Activated CD4-positive, CD25-positive, alpha-beta regulatory T cell treated with anti-CD3 and anti-CD28 coated beads, Interleukin-2, amount 50 U/mL, for 72 hours (primary cell): ENCODE data around the gene NECTIN4.
A peak's percentile ranks its signal among the peaks of the same experiment; 100 is the strongest.
"Not testable (repeated sequence)": the region's sequence is repeated elsewhere in the genome, so short reads cannot be mapped to it uniquely, and the experiment has no call there.

ENCODE experiments used
- DNase-seq: peaks from one replicate; pipeline ENCODE4 v3.0.0; 2021

Gene NECTIN4

DNA sequence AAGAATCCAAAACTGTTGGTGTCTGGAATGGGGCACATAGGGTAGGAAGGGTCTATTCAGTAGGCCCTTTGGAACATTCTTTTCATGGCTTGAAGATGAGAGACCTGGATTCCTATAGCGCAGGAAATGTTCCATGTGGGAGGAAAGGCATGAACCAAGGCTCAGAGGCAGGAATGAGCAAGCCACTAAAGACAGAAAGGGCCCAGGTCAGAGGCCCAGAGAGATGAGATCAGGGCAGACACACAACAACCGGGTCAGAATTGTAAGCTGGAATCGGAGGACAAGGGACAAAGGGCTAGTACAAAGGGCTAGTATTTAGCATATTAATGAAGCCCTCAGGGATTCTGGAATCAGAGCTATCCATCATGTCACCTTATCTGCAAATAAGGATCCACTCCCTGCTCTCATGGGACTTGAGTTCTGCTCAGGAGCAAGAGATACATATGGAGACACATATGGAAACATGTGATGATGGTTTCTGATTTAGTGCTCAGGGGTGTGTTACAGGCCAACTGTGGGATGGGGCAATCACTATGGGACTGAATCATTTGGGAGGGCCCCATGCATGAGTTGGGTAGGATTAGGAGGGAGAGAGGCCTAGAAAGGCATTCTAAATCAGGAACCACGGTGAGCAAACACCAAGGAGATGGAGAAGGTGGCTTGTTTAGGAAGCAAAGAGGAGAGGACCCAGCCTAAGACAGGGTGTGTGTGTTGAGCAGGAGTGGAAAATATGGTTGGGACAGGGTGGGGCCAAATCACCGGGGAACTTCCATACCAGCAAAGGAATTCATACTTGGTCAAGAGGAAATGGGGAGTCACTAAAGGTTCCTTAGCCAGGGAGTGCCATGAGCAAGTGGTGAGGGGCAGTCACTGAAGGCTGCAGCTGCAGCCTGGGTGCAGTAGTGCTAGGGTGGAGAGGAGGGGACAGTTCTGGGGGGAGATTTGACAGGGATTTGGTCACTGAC lies 8.6 kb downstream of the NECTIN4 start:
- no peak for DNase-seq

DNA sequence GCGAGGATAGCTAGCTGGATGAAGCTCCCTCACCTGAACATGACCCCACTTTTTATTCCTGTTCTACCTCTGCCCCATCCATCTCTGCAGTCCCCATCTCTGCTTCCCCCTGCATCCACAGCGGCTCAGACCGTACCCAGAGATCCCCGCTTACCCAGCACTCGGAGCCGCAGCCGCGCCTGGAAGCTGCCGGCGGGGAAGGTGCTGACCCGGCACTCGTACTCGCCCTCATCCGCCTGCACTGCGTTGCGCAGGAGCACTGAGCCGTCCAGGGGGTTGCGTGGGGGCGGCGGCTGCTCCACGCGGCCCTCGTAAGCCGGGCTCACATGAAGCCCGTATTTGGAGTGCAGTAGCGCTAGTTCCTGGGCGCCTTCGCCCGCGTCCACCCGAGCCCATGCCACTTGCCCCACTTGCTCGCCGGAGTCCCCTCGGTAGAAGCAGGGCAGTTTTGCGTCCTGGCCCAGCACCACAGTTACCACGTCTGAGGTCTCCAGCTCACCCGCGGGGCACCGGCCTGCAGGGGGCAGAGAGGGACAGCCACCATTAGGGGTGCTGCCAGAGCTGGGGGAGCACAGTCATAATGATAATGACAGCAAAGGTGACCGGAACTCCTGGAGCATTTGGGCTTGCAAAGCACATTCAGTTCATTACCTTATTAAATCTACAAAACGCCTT lies 9.8 kb downstream of the NECTIN4 start:
- no peak for DNase-seq

DNA sequence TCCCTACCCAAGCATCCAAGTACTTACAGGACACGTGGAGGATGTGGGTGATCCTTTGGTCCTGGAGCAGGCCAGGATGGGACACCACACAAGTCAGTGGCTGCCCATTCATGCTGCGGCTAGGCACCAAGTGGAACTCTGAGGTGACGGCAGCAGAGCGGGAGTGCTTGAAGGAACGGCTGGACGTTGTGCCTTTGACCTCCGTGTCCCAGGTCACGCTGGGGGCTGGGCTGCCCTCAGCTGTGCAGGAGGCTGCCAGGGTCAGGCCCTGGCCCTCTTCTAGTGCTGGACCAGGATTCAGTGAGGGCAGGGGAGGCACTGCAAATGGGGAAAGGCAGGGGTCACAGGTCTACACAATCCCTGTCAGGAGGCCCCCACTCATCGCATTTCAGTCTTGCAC lies 11.9 kb downstream of the NECTIN4 start:
- no peak for DNase-seq

DNA sequence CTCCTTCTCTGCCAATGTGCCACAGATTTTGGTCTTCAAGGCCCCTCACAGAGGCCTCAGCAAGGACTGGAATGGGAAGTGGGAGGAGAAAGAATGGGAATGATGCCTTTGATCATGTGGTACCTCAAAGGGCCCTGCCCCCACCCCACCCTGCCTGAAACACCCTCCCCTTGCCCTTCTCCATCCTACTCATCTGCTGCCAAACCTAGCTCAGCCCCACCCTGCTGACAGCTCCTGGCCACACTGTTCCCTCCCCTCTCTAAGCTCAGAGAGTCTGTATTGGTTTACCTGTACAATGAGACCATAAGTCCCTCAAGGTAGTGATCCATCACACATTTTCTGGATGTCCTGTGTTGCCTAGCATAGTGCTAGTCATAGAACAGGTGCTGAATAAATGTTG lies 12.9 kb downstream of the NECTIN4 start:
- DNase-seq = no peak

DNA sequence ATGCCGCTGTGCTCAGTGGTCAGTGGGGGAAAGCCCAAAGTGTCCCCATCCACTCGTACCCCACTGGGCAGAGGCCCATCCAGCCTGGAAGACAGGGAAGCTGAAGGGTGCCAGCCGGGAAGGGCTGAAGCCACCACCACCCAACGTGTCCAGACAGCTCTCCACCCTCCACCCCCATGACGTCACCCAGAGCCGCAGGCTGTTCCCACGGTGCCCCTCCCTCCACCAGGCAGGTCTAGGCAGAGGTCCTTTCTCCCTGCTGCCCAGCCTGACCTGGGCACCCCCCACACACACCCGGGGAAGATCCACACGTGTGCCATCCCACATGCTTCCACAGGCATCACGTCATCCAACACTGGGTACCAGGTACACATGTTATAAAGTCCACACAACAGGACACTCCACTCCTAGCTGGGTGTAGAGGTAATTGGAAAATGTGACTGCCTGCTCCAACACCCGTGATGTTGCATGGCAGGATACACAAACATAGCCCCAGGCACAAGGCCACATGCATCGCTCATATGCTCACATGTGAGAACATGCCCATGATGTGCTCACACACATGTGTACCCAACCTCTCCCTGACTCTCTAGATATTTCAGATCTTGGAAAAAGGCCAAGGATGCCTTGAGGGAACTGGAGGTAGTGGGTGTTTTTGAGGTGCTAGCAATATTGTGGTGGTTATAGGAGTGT lies 14.5 kb downstream of the NECTIN4 start:
- DNase-seq = no peak

DNA sequence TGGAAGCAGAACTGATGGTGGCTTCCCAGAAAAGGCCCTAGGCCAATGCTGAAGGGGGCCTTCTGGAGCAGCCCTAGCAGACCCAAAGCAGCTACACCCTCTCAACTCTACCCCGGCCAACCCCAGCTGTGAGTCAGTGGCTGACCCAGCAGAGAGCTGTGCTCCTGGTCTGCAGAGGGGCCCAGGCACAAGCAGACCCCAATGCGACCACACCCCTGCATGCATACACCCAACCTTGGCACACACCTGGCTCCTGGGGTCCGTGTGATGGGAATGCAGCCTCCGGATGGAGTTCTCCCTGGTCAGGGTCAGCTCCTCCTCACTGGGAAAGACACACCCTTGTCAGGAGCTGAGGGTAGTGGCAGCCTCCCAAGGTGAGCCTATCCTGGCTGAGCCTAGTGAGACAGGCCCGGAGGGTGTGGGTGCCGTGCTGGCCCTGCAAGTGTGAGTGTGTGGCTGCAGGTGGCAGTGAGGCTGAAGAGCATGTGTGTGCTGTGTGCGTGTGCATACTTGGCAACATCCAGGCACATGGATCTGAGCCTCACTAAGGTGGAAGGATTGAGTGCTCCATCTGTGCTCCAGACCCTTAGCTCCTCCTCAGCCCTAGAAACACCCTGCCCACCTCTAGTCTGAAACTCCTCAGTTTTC lies 15.8 kb downstream of the NECTIN4 start:
- no peak for DNase-seq

DNA sequence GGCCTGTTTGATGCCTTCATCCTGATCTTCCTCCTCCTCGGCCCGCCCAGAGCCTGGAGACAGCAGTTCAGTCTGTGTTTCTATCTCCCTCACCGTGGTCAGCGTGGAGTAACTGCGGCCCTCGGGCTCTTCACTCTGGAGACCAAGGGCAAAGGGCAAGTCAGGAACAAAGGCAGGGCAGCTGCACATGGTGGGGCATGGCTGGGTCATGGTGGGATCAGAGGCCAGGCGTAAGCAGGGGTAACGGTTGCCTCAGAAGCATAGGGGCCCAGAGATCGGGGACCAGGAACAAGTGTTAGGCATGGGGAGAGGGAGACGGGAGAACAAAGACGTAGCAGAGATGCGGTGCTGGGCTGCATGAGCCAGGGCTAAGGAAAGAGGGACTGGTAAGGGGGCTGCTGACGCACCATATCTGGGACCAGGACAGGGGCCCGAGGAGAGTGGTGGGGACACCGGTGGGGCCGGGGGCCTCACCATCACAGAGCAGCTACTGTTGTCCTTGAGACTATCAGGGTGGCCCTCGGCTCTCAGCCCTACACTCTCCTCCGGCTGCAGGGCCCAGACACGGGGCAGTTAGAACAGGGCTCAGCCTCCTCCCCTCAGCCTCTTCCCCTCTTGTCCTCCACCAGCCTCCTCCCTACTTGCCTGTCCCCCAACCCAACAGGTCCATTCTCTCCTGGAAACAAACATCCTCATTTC lies 16.5 kb downstream of the NECTIN4 start:
- no peak for DNase-seq

DNA sequence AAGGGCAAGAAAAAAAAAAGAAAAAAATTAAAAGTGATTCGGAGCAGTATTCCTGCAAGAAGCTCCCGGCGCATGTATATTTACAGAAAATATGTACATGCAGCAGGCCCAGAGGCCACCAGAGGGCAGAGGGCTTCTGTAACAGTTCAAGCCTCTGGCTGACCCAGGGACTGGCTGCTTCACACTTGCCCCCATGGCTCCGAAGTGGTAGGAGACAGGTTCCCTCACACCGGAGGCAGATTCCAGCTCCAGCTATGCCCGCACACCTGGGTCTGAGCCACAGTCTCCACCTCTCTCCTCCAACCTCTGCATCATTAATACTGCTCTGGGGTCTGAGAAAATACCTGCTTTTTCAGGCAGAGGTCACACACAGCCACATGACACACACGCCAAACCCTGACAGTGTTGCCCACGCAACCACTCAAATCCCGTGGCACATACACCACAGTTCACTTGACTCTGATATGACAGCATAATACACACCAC lies 17.4 kb downstream of the NECTIN4 start:
- no peak for DNase-seq

DNA sequence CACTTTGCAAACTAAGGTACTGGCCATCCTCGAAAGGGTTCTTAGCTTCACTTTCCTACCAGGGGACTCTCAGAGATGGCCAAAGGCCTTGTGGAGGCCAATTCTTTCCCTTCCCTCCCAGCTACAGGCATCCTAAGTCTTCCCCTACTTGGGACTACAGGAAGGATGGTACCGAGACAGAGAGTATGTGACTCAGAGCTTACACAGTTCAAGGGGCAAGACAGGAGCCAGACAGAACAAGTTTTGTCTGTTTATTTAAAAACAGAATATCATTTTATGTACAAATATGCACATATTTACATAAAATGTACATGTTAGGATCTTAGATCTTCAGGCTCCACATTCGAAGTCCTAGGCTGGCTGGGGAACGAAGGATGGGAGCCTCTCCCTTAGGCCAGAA lies 18.6 kb downstream of the NECTIN4 start:
- DNase-seq = no peak

DNA sequence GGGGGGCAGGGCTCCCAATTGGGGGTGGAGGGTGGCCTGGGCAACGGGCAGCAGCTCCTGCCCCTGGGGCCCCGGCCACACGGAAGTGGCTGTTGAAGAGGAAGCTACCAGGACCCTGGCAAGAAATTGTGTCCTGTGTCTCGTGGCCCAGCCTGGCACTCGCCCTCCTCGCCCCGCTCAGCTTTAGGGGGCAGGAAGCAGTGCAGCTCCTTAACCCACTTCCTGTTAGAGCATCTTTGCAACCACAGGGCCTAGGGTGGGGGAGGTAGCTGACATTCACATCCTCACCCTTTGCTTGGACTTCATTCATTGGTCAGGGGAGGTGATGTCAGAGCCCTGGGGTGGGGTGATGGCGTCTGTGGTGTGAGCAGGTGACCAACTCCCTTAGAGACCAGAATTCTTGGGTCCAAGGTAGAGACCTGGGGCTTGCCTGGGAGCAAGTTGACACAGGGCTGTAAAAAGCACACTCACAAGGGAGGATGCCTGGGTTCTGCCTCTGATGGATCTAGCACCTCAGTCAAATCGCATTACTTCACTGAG lies 19.6 kb downstream of the NECTIN4 start, which contains the start of gene ARHGAP30:
Gene ARHGAP30, minus strand, starts transcription at position 161 of the 540 bp plus-strand sequence. CDS start 267 bp downstream, outside the sequence.
- peak; percentile 74 for DNase-seq

DNA sequence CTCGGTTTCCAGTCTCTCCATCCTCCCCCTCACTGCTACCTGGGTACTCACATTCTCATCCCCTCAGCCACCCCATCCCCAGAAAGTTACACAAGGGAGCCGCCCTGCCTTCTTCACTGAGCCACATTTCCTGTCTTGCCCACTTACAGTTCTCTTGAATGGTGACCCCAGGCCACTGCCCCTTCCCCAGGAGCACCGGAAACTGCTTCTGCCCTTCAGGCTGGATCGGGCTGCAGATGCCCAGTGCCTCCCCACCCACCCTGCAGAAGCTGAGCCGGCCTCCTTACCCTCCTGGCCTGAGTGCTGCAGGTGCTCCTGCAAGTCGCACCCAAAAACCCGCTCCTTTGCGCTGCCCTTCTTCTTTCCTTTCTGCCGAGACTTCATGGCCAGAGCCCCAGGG lies 20.1 kb downstream of the NECTIN4 start:
- DNase-seq = no peak

DNA sequence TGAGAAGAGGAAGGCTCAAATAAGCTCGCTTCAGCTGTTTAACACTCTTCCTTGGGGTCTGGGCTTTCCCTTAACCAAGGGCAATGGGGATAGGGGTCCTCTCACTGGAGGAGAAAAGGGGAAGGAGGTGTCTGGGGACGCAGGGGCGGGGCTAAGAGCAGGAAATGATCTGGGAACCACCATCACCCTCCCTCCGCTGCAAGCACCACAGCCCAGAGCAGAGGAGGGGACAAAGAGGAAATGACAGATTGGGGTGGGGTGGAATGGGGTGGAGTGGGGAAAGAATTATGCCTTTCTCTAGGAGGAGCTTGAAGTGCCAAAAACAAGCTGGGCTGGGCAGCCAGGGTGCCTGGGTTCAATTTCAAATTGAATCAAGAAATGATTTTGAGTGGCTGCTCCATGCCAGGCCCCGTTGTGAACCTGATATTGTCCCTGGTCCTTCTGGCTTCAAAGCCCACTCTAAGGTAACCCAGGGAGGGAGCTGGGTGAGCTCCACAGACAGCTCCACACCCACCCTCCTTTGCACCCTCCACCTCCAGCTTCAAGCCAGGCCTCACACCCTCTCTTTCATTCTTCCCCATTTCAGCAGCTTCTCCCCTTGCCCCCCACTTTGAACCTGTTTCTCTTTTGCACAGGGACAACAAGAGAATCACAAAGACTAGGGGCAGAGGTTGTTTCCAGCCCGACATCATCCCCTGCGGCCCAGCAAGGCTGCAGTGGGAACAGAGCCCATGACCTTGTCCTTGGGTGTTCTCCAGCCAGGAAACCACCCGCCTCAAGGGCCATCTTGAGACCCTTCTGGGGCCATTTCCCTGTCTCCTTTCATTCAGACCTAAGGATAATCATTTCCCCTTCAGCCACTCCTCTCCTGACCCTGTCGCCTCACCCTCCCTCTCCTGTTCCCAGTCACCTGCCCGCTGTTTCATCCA lies 20.8 kb downstream of the NECTIN4 start:
- peak; percentile 71 for DNase-seq

DNA sequence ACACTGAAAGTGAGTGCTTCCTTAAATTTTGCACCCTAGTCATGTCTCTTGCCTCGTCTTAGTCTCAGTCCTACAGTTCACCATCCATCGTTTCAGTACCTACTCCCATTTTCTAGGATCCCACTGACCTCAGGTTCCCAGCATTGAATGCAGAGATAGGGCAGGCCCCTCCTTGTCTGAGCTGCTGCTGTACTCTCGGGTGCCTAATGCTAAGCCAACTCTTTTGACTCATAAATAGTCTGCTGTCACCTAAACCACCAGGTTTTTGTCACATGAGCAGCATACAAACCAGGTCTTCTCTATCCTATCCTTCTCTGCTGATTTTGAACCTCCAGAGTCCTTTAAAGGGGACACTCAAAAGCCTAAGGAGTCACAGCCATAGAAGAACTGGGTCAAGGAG lies 22.7 kb downstream of the NECTIN4 start:
- DNase-seq = no peak

DNA sequence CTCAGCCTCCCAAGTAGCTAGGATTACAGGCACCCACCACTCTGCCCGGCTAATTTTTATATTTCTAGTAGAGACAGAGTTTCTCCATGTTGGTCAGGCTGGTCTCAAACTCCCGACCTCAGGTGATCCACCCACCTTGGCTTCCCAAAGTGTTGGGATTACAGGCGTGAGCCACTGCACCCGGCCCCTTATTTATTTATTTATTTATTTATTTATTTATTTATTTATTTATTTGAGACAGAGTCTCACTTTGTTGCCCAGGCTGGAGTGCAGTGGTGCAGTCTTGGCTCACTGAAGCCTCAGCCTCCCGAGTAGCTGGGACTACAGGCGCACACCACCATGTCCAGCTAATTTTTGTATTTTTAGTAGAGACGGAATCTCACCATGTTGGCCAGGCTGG lies 23.7 kb downstream of the NECTIN4 start:
- not testable (repeated sequence) for DNase-seq

DNA sequence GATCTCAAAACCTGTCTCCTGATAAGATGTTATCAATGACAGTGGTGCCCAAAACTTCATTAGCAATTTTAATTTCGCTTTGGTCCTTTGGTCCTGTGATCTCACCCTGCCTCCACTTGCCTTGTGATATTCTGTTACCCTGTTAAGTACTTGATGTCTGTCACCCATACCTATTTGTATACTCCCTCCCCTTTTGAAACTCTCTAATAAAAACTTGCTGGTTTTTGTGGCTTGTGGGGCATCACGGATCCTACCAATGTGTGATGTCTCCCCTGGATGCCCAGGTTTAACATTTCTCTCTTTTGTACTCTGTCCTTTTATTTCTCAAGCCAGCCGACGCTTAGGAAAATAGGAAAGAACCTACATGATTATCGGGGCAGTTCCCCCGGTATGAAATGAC lies 25.4 kb downstream of the NECTIN4 start:
- DNase-seq = not testable (repeated sequence)

DNA sequence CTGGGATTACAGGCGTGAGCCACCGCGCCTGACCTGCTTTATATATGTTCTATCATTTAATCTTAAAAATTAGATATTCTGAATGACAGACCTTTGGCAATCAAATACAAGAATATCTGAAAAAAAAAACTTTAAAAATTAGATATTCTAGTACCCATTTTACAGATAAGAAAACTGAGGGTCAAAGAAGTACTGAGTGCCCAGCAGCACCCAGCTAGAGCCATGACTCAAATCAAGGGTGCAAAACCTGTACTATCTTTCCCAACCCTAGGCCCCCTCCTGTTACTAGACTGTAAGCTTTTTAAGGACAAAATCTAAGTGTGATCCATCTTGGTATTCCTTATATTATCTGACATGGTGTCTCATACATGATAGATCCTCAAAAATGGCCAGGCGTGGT lies 27.9 kb downstream of the NECTIN4 start:
- no peak for DNase-seq

DNA sequence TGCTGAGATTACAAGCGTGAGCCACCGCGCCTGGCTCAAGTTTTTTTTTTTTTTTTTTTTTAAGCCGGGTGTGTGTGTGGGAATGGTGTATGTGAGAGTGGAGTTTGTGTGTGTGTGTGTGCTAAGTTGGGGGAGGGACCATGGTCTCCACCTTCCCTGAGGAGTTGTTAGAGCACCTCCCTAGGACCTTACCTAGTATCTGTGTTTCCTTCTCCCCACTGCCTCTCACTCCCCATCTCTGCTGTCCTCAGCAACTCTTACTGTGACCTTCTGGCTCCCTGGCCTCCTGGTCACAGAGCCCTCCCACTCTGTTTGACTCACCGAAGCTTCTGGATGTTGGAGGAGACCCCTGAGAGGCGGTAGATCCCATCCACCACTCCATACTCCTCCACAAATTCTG lies 30.1 kb downstream of the NECTIN4 start:
- DNase-seq = no peak

DNA sequence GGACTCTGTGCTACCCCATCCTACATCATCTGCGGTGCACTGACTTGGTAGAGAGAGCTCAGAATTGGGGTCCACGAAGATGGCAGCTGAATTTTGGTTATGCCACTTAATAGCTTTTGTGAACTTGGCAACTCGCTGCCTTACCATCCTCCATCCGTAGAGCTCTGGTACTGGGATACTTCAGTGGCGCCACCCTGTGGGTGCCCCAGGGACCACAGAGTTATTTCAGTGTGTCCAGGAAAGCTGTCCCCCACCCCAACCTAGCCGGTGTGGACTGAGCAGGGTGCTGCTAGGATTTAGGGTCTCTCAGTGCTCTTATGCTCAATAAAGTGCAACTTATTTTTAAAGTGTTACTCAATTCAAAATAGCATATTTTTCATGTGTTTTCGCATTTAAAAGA lies 34.6 kb downstream of the NECTIN4 start:
- DNase-seq = no peak

DNA sequence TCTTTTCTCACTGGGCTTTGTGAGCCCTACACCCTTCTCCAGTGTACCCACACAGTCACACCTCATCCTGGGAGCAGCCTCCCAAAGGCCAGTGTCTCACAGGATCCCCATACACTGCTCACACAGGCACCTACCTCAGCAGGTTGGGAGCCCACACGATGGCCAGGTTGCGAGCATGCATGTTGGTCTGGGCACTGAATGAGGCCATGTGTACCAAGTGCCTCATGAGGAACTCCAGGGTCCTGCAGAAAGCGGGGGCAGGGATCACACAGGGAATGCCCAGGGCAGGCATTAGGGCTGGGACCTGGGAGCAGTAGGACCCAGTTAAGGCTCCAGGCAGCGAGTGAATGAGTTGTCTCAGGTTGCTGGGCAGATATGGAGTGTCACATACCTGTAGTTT lies 35.1 kb downstream of the NECTIN4 start:
- no peak for DNase-seq

DNA sequence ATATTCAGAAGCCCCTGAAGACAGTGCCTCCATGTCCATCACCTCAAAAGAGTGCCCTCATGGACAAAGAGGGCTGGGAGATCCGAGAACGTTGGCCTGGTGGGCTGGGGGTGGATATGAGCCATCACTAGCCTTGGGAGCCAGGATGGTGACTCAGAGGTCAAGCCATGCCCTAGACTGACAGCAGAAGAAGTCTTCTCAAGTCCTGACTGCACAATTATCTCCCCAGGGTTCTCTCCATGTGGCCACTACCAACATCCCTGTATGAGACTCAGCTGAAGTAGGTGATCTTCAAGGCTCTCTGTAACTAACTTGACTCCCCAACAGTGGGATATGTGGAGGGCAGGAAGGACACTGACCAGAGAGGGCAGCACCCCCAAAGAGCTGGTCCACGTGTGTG lies 36.5 kb downstream of the NECTIN4 start:
- no peak for DNase-seq

DNA sequence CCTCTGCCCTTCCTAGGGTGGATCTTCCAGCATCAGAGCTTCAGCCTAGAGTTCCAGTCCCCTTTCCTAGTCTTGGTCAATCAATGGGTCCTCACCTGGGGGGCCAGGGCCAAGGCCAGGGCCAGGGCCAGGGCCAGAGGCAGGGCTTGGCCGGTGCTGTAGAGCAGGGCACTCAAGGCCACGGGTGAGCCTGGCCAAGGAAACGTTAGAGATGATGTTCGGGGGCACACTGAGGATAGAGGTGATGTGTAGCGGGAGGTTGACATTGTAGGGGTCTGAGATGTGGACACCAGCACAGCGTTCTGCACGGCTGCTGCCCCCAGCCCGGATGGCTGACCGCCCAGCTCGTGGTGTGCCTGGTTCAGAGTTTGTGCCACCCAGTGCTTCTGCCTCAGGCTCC lies 38.1 kb downstream of the NECTIN4 start:
- DNase-seq = no peak
